Measurements from ENCODE around the gene SCN1B. TPM values are rescaled to one million over a fixed set of nuclear protein-coding genes. Genes with fewer than 3 reads are reported as not detected.
"Not testable (repeated sequence)": the region's sequence is repeated elsewhere in the genome, so short reads cannot be mapped to it uniquely, and the experiment has no call there.

Gene SCN1B
- total RNA-seq, 1 donor from 2014 or later: 0.26 TPM

GRCh38 chr19:34988119-34988518, 42.2 kb upstream of the SCN1B start:
- DNase-seq (ENCODE audit: low read depth) (no peak), FAIRE-seq (no peak)
- H3K36me3 ChIP-seq (ENCODE audit: control insufficient read depth, insufficient read depth, low read length): no peaks in the 10 kb centered on the region
- peaks cover 1% of the 10 kb centered on the region for H3K27me3 ChIP-seq (ENCODE audit: control insufficient read depth, insufficient read depth, low read length)
- TF ChIP-seq CTCF (IDR thresholded peaks at IDR 0.05; ENCODE audit: insufficient read depth, low read length, severe bottlenecking): no peak
- no peak overlapping the region for H3K4me3 ChIP-seq (ENCODE audit: low read depth, low read length)

GRCh38 chr19:34989298-34989697, 41.0 kb upstream of the SCN1B start:
- Histone ChIP-seq H3K4me3 (ENCODE audit: low read depth, low read length) (no peak overlapping the region), H3K36me3 (ENCODE audit: control insufficient read depth, insufficient read depth, low read length) (no peaks in the 10 kb centered on the region), H3K27me3 (ENCODE audit: control insufficient read depth, insufficient read depth, low read length) (peaks cover 1% of the 10 kb centered on the region)
- no peak for FAIRE-seq
- TF ChIP-seq CTCF (IDR thresholded peaks at IDR 0.05; ENCODE audit: insufficient read depth, low read length, severe bottlenecking): no peak
- no peak for DNase-seq (ENCODE audit: low read depth)

GRCh38 chr19:34990578-34991192, 39.6 kb upstream of the SCN1B start:
- Histone ChIP-seq H3K27me3 (ENCODE audit: control insufficient read depth, insufficient read depth, low read length) (peaks cover 1% of the 10 kb centered on the region), H3K4me3 (ENCODE audit: low read depth, low read length) (no peak overlapping the region)
- no peak for FAIRE-seq

GRCh38 chr19:34991542-34992333, 38.5 kb upstream of the SCN1B start:
- FAIRE-seq (no peak), DNase-seq (ENCODE audit: low read depth) (no peak)
- Histone ChIP-seq H3K4me3 (ENCODE audit: low read depth, low read length) (no peak overlapping the region), H3K27me3 (ENCODE audit: control insufficient read depth, insufficient read depth, low read length) (peaks cover 1% of the 10 kb centered on the region), H3K36me3 (ENCODE audit: control insufficient read depth, insufficient read depth, low read length) (no peaks in the 10 kb centered on the region)
- TF ChIP-seq CTCF (IDR thresholded peaks at IDR 0.05; ENCODE audit: insufficient read depth, low read length, severe bottlenecking): no peak

More at GRCh38 chr19:34990578-34991192, 39.6 kb upstream of the SCN1B start:
- no peaks in the 10 kb centered on the region for H3K36me3 ChIP-seq (ENCODE audit: control insufficient read depth, insufficient read depth, low read length)
- DNase-seq (ENCODE audit: low read depth): no peak
- no peak for TF ChIP-seq CTCF (IDR thresholded peaks at IDR 0.05; ENCODE audit: insufficient read depth, low read length, severe bottlenecking)

GRCh38 chr19:34992582-34992981, 37.7 kb upstream of the SCN1B start:
- not testable (repeated sequence) for H3K4me3 ChIP-seq (ENCODE audit: low read depth, low read length); H3K27me3 ChIP-seq (ENCODE audit: control insufficient read depth, insufficient read depth, low read length); DNase-seq (ENCODE audit: low read depth); H3K36me3 ChIP-seq (ENCODE audit: control insufficient read depth, insufficient read depth, low read length); FAIRE-seq

- Histone ChIP-seq H3K4me3 (ENCODE audit: low read depth, low read length) (no peak overlapping the region), H3K36me3 (ENCODE audit: control insufficient read depth, insufficient read depth, low read length) (no peaks in the 10 kb centered on the region), H3K27me3 (ENCODE audit: control insufficient read depth, insufficient read depth, low read length) (peaks cover 1% of the 10 kb centered on the region)
- no peak for TF ChIP-seq CTCF (IDR thresholded peaks at IDR 0.05; ENCODE audit: insufficient read depth, low read length, severe bottlenecking)
- FAIRE-seq (no peak), DNase-seq (ENCODE audit: low read depth) (no peak)
Observed at GRCh38 chr19:34994286-34994642, 36.0 kb upstream of the SCN1B start.

All from bronchial epithelial cell (primary cell).